T-helper 22 cell (primary cell): ENCODE measurements around the gene EZR.
"Not testable (repeated sequence)": the region's sequence is repeated elsewhere in the genome, so short reads cannot be mapped to it uniquely, and the experiment has no call there.

Source experiments
- DNase-seq: peaks from one replicate; pipeline ENCODE4 v3.0.0-alpha.2; 2020; ENCODE audit warnings: low read depth

EZR gene

GRCh38 chr6:158797331-158798310 lies 21.5 kb downstream of the EZR start:
- no peak for DNase-seq

GRCh38 chr6:158796353-158796752 lies 22.8 kb downstream of the EZR start:
- DNase-seq: no peak

GRCh38 chr6:158795516-158795915 lies 23.7 kb downstream of the EZR start:
- DNase-seq: no peak

- no peak for DNase-seq
Observed at GRCh38 chr6:158793432-158793831, 25.7 kb downstream of the EZR start.

- DNase-seq: not testable (repeated sequence)
Observed at GRCh38 chr6:158792505-158792904, 26.7 kb downstream of the EZR start.

- no peak for DNase-seq
Observed at GRCh38 chr6:158791274-158791855, 27.8 kb downstream of the EZR start.

- peak; percentile 45 for DNase-seq
Observed at GRCh38 chr6:158789115-158789917, 29.9 kb downstream of the EZR start.

GRCh38 chr6:158787395-158787794 lies 31.8 kb downstream of the EZR start:
- no peak for DNase-seq

GRCh38 chr6:158786645-158787304 lies 32.4 kb downstream of the EZR start:
- no peak for DNase-seq

- DNase-seq: no peak
Observed at GRCh38 chr6:158785036-158785435, 34.1 kb downstream of the EZR start.

- no peak for DNase-seq
Observed at GRCh38 chr6:158784505-158784904, 34.7 kb downstream of the EZR start.

- no peak for DNase-seq
Observed at GRCh38 chr6:158783851-158784250, 35.3 kb downstream of the EZR start.

GRCh38 chr6:158783167-158783450 lies 36.1 kb downstream of the EZR start:
- no peak for DNase-seq

- no peak for DNase-seq
Observed at GRCh38 chr6:158782432-158783166, 36.6 kb downstream of the EZR start.

GRCh38 chr6:158781692-158782373 lies 37.3 kb downstream of the EZR start:
- DNase-seq: no peak

GRCh38 chr6:158780988-158781691 lies 38.0 kb downstream of the EZR start:
- DNase-seq: no peak

GRCh38 chr6:158780246-158780884 lies 38.8 kb downstream of the EZR start:
- no peak for DNase-seq

GRCh38 chr6:158778005-158778527 lies 41.1 kb downstream of the EZR start:
- no peak for DNase-seq

GRCh38 chr6:158777510-158777909 lies 41.7 kb downstream of the EZR start:
- no peak for DNase-seq

- DNase-seq: no peak
Observed at GRCh38 chr6:158776737-158777136, 42.4 kb downstream of the EZR start.
